ENCODE results near the gene PCBP3. TPM values are rescaled to one million over a fixed set of nuclear protein-coding genes. Genes with fewer than 3 reads are reported as not detected.
"Not testable (repeated sequence)": the region's sequence is repeated elsewhere in the genome, so short reads cannot be mapped to it uniquely, and the experiment has no call there.

The PCBP3 gene
- total RNA-seq, 2 donors from 2014 or later = 2.3 to 2.5 TPM

- intact Hi-C loops (cut with DNase I, micrococcal nuclease) = no loop called here
- ATAC-seq (peak; percentile 31), DNase-seq (peak in 1 of 2 donors; percentile 37)
These were observed 331.6 kb downstream of the PCBP3 start for GRCh38 chr21:45975020-45975666.

- intact Hi-C loops (cut with DNase I, micrococcal nuclease); ATAC-seq; DNase-seq: not testable (repeated sequence)
These were observed 332.3 kb downstream of the PCBP3 start for GRCh38 chr21:45975667-45976409.

GRCh38 chr21:45976701-45977311 is 333.3 kb downstream of the PCBP3 start:
- intact Hi-C loops (cut with DNase I, micrococcal nuclease) = no loop called here
- ATAC-seq (no peak), DNase-seq (no peak)

GRCh38 chr21:45977396-45977795 is 333.9 kb downstream of the PCBP3 start:
- DNase-seq = peak in 1 of 2 donors; percentile 23
- ATAC-seq = no peak
- intact Hi-C loops (cut with DNase I, micrococcal nuclease) = no loop called here

- DNase-seq (peak in 1 of 2 donors; percentile 9), ATAC-seq (no peak)
- intact Hi-C loops (cut with DNase I, micrococcal nuclease) = no loop called here
These were observed 335.7 kb downstream of the PCBP3 start for GRCh38 chr21:45979141-45979631.

- ATAC-seq = no peak
- intact Hi-C loops (cut with DNase I, micrococcal nuclease) = loop anchor here in 1 of 2 donors (10.0 kb wide), 1 partner anchor 145 kb away; no protein-coding TSS in a partner anchor
- DNase-seq = peak in 1 of 2 donors; percentile 5
These were observed 336.1 kb downstream of the PCBP3 start for GRCh38 chr21:45979651-45980050.

GRCh38 chr21:45980271-45980670 is 336.7 kb downstream of the PCBP3 start:
- intact Hi-C loops (cut with DNase I, micrococcal nuclease) = loop anchor here in 1 of 2 donors (10.0 kb wide), 1 partner anchor 145 kb away; no protein-coding TSS in a partner anchor
- ATAC-seq = no peak
- no peak for DNase-seq

- no peak for ATAC-seq
- intact Hi-C loops (cut with DNase I, micrococcal nuclease) = loop anchor here in 1 of 2 donors (10.0 kb wide), 1 partner anchor 144 kb away; no protein-coding TSS in a partner anchor
- no peak for DNase-seq
These were observed 337.2 kb downstream of the PCBP3 start for GRCh38 chr21:45980697-45981096.

GRCh38 chr21:45981151-45982091 is 337.9 kb downstream of the PCBP3 start, which contains the start of gene COL6A1:
COL6A1 (plus strand) TSS chr21:45981770; CDS start chr21:45981851, 81 bp downstream.
- DNase-seq (peak; percentile 61 to 75), ATAC-seq (peak; percentile 67)
- intact Hi-C loops (cut with DNase I, micrococcal nuclease) = loop anchor here in 1 of 2 donors (10.0 kb wide), 1 partner anchor 143 kb away; no protein-coding TSS in a partner anchor

GRCh38 chr21:45982092-45982757 is 338.7 kb downstream of the PCBP3 start:
- ATAC-seq = peak; percentile 25
- DNase-seq = peak in 1 of 2 donors; percentile 23
- intact Hi-C loops (cut with DNase I, micrococcal nuclease) = loop anchor here in 1 of 2 donors (10.0 kb wide), 1 partner anchor 143 kb away; no protein-coding TSS in a partner anchor

- intact Hi-C loops (cut with DNase I, micrococcal nuclease) = loop anchor here in 1 of 2 donors (10.0 kb wide), 1 partner anchor 142 kb away; no protein-coding TSS in a partner anchor
- DNase-seq (peak in 1 of 2 donors; percentile 13), ATAC-seq (peak; percentile 2)
These were observed 339.5 kb downstream of the PCBP3 start for GRCh38 chr21:45982758-45983648.

GRCh38 chr21:45983649-45983965 is 340.1 kb downstream of the PCBP3 start:
- no peak for DNase-seq
- intact Hi-C loops (cut with DNase I, micrococcal nuclease) = loop anchor here in 1 of 2 donors (10.0 kb wide), 1 partner anchor 141 kb away; no protein-coding TSS in a partner anchor

GRCh38 chr21:45983981-45984551 is 340.5 kb downstream of the PCBP3 start:
- DNase-seq = peak in 1 of 2 donors; percentile 18
- ATAC-seq = no peak
- intact Hi-C loops (cut with DNase I, micrococcal nuclease) = loop anchor here in 1 of 2 donors (10.0 kb wide), 1 partner anchor 141 kb away; no protein-coding TSS in a partner anchor

More at GRCh38 chr21:45983649-45983965, 340.1 kb downstream of the PCBP3 start:
- ATAC-seq = no peak

- intact Hi-C loops (cut with DNase I, micrococcal nuclease) = loop anchor here in 1 of 2 donors (10.0 kb wide), 1 partner anchor 140 kb away; no protein-coding TSS in a partner anchor
- DNase-seq = no peak
These were observed 341.1 kb downstream of the PCBP3 start for GRCh38 chr21:45984584-45985095.

GRCh38 chr21:45985471-45986315 is 342.2 kb downstream of the PCBP3 start:
- intact Hi-C loops (cut with DNase I, micrococcal nuclease) = loop anchor here in 1 of 2 donors (10.0 kb wide), 1 partner anchor 139 kb away; no protein-coding TSS in a partner anchor
- ATAC-seq (no peak), DNase-seq (peak; percentile 6 to 20)

More at GRCh38 chr21:45984584-45985095, 341.1 kb downstream of the PCBP3 start:
- ATAC-seq = no peak
